HG03342 (cell line): ENCODE measurements around the gene ACSF2.
"Not testable (repeated sequence)": the region's sequence is repeated elsewhere in the genome, so short reads cannot be mapped to it uniquely, and the experiment has no call there.

Source experiments
- ATAC-seq: cut with Tn5 transposase; IDR thresholded peaks from one replicate; pipeline ENCODE4 v1.9.1; 2021; ENCODE audit warnings: mild to moderate bottlenecking, moderate library complexity; ENCODE audit not compliant: unreplicated experiment

The ACSF2 gene, protein sequence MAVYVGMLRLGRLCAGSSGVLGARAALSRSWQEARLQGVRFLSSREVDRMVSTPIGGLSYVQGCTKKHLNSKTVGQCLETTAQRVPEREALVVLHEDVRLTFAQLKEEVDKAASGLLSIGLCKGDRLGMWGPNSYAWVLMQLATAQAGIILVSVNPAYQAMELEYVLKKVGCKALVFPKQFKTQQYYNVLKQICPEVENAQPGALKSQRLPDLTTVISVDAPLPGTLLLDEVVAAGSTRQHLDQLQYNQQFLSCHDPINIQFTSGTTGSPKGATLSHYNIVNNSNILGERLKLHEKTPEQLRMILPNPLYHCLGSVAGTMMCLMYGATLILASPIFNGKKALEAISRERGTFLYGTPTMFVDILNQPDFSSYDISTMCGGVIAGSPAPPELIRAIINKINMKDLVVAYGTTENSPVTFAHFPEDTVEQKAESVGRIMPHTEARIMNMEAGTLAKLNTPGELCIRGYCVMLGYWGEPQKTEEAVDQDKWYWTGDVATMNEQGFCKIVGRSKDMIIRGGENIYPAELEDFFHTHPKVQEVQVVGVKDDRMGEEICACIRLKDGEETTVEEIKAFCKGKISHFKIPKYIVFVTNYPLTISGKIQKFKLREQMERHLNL

DNA sequence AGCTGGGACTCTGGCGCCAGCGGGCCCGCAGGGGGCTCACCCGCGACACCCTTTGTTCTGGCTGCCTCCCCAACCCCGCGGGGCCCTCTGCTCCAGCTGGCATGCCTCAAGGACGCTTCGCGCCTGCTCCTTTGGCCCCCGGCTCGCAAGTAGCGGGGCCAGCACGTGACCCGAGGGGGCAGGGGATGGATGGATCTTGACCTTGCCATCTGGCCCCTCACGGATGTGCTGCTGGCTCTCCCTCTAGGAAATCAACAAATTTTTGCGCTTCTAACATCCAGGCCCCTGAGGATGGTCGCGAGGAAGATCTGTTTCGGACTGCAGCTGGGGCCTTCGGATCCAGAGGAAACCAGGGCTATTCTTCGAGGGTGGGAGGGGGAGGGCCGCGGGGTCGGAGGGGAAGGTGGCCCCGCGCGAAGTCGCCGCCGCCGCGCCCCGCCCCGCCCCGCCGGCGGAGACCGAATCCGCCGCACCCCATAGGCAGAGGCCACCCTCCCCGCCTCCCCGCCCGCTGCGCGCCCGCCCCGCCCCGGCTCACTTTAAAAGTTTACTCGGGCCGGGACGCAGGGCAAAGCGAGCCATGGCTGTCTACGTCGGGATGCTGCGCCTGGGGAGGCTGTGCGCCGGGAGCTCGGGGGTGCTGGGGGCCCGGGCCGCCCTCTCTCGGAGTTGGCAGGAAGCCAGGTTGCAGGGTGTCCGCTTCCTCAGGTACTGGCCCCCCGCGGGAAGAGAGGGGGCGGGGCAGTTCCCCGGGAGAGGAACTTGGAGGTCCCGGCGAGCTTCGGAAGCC lies at the start of gene ACSF2:
TSS of gene ACSF2 (plus strand) at position 537 of the 790 bp plus-strand sequence. CDS start at position 581, 44 bp downstream.
- peak; percentile 54 for ATAC-seq

DNA sequence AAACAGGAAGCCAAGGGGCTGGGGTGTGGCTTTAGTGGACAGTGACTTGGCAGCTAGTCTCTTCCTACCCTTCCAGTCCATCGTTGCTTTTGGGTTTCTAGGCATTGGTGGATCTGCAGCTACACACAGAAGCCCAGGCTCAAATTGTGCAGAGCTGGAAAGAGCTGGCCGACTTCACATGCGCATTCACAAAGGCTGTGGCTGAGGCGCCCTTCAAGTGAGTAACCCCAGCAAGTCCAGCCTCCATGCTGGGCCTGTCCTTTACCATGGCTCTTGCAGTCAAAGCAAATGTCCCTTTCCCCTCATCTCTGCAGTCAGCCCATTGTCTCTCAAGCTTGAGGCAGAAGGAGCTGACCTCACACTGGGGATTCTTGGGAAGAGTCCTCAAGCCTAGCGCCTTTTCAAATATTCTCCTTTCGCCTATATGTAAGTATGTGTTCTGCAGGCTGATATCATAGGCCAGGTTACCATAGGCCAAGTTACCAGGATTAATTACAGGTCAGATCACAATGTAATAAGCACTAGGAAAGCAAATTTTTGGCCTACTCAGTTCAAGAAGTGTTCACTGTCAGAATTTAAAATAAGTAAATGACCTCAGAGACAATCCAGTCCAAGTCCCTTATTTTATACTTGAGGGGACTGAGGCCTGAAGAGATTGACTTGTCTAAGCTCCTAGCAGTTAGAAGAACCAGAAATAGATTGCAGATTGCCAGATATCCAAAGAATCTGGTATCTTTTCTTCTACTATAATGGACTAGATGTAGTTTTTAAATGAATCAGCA lies 46.5 kb upstream of the ACSF2 start:
- no peak for ATAC-seq

DNA sequence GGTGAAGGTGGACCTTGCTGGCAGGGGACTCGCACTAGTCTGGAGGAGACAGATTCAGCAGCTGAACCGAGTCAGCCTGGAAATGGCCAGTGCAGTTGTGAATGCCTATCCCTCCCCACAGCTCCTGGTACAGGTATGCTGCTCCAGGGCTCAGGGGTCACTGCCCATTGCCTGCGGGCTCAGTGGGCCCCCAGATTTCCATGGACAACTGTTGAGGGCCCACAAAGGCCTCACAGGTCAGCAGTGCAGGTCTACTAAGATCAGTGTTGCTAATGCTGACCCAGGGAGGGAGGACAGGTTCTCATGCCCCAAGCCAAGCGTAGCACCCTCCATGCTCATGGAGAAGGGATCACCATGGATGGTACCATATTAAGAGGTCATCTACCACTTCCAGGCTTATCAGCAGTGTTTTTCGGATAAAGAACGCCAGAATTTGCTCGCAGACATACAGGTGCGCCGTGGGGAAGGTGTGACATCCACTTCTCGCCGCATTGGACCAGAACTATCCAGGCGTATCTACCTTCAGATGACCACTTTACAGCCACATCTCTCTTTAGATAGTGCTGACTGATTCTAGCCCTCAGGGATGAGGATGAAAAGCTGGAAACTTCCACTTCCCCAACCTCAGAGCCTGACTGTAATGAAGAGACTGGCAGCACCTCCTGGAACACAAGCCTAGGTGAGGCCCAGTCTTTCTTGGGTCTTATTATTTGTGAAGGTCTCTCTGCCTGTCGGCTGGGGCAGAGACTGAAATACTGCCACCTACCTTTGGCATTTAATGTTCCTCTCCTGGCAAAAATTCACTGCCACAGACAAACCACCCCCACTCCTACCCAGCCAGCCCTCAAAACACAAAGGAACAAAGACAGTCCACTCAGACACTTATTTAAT lies 45.4 kb upstream of the ACSF2 start:
- ATAC-seq = no peak

DNA sequence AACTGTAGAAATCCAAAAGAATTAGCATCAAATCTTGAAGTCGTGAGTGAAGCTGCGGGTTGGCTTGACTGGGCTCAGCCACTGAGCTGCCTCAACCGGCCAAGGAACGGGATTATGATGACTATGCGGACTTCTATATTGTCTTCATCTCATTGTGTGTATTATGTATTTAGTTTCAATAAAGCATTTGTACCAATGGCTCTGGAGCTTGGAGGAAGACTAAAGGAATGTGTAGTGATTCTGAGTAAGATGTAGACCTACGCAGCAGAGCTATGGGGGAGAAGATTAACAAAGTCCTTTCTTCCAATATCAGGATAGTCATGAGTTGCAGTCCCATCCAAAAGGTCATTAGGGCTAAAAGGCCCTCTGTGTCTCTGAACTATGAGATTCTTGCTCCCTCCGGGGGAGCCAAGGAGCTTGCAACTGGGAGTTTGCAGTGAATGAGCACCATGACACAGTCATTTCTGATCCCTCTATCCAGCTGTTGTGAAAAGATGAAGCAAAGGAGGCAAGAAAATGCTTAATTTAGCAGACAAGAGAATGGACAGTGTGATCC lies 44.7 kb upstream of the ACSF2 start:
- ATAC-seq = no peak

DNA sequence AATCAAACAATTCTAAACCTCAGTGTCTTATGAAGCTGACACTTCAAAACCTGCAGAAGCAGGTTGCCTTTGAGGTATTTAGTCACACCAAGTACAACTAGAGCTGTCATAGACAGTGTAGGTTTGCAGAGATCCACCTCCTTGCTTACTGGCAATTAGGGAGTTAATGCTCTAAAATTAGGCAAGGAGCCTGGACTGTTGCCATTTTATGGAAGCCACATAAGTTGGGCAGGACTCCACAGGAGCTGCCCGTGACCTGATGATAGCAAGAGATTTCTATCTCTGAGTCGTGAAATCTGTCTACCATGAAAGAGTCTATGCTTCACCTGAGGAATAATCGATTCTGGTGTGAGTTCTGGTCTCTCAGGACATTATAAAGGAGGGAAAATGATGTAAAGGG lies 44.1 kb upstream of the ACSF2 start:
- ATAC-seq = no peak

DNA sequence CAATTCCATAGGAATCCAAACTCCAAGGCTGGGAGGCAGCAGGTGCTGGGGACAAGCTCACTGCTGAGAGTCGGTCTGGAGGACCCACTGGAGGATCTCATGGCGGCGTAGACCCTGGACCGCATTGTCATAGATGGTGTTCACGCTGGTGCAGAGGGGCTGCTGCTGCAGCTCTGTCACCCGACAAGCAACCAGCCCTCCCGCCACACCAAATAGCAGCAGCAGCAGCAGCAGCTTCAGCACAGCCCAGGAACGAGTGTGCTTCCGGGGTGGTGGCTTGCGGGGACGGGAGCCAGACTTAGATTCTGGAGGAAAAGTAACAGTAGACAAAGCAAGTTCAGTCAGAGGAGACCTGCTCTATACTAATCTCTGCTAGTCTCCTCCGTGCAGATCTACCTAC lies 43.1 kb upstream of the ACSF2 start:
- ATAC-seq = no peak

DNA sequence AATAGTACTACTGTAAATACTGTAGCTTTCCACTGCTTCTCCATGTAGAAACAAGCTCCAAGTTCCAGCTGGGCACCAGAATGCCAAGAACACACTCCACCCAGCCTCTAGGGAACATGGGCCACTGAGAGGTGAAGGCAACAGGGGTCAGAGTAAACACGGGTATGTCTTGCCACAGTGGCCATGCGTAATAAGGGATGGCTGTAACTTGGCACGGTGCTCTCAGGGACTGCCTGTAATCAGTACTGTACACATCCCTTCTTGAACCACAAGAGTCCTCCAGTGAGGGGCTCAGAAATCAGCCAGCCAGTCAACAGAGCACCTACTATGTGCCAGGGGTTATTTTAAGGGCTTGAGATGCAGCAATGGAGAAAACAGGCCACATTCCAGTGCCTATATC lies 39.5 kb upstream of the ACSF2 start:
- no peak for ATAC-seq

DNA sequence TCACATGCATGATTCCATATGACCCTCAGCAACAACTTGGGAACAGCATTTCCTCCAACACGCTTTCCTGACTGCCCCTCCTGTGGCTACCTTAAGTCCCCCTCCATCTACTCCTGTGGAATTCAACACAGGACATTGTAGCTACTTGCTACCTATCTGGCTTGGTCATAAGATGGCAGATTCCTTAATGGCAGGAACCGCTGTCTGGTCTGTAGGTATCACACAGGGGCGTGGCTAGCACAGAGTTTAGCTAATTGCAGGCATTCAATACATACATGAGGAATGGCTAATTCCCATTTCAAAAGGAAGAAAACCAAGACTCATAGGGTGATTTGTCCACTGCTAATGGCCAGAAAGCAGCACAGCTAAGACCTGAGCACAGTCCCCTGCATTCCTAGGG lies 37.3 kb upstream of the ACSF2 start:
- ATAC-seq = no peak

DNA sequence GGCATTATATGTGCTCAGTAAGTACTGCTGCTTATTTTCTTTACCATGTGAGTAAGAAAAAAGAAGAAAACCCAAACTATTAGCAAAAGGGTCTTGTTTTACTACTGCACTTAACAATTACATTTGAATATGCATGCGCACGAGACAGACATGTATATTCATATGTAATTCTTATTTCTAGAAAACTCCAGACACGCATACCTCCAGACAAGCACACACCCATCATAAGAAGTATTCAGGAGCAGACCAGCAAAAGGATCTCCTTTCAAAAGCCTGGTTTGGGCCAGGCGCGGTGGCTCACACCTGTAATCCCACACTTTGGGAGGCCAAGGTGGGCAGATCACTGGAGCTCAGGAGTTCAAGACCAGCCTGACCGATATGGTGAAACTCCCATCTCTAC lies 36.5 kb upstream of the ACSF2 start:
- ATAC-seq = no peak

DNA sequence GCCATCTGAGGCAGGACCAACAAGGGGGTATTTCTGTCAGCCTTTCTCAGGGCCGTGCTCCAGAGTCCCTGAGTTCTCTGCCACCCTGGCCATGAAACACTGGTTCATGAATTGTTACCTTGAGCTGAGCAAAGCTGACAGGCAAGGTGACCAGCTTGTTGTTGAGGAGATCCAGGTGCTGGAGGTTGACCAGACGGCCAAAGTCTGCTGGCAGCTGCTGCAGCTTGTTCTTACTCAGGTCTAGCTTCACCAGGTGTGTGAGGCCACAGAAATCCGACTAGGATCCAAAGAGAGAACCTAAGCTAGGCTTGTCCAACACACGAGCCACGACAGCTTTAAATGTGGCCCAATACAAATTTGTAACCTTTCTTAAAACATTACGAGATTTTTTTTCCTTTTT lies 33.4 kb upstream of the ACSF2 start:
- no peak for ATAC-seq

DNA sequence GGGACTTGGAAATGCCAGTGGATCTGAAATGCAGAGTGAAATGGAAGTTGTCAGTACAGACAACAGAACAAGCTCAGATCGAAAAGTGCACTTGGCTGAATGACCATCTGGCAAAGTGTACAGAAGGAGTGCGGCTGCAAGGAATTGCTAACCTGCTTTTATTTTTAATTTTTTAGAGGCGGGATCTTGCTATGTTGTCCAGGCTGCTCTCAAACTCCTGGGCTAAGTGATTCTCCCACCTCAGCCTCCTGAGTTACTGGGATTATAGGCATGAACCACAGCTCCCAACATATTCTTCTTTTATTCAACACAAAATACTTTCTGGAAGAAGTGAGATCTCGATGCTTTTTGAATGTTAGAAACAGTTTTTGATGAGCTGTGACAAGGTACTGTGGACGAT lies 32.3 kb upstream of the ACSF2 start:
- ATAC-seq = no peak

DNA sequence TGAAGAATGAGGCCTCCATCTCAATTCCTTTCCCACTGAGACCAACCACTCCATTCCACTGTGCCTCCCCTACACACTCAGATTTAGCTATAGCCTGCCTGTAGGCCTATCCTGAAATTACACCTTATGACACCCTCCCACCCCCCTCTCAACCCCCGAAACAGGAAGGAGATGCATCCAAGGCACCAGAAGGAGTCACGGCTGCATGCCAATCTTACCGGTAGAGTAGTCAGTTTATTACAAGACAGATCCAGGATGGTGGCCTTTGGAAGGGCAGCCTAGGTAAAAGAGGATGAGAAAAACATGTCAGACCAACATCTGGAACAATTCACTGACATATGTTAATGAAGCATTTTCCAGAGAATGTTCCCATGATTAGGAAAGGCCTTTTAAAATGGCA lies 31.3 kb upstream of the ACSF2 start:
- no peak for ATAC-seq

DNA sequence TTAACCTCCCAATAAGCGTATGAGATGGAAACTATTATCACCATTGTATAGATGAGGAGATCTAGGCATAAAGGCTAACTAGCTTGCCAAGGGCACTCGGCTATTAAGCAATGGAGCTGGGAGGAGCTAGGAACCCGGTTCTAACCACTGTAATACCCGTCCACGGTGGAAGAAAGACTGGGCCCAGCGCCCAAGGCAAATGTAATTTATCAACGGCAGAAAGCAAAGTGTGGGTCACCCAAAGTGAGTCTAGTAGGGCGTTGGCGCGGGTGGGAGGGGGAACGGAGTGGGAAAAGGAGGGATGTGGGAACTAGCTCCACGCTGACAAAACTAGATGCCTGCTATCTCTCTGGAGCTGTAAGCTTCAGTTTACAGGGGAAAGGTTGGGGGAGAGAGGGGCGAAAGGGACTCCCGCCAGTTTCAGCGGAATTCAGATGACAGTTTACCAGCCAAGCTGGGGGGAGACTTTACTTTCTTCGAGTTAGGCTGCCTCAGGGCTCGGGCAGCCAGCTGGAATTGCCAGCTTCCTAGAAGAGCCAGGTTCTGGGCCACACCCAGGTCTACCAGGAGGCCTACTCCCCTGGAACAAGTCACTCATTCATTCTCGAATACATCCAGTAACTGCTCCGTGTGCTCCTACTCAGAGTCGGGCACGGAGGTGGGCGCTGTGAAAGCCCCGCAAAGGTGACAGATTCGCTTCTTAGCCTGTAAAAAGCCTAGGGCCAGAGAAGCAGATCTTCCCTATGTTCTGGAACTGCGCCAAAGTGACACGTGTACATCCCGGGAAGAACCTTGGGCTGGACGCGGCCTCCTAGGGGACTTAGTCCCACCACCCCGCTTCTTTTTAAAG lies 29.5 kb upstream of the ACSF2 start:
- ATAC-seq = no peak

DNA sequence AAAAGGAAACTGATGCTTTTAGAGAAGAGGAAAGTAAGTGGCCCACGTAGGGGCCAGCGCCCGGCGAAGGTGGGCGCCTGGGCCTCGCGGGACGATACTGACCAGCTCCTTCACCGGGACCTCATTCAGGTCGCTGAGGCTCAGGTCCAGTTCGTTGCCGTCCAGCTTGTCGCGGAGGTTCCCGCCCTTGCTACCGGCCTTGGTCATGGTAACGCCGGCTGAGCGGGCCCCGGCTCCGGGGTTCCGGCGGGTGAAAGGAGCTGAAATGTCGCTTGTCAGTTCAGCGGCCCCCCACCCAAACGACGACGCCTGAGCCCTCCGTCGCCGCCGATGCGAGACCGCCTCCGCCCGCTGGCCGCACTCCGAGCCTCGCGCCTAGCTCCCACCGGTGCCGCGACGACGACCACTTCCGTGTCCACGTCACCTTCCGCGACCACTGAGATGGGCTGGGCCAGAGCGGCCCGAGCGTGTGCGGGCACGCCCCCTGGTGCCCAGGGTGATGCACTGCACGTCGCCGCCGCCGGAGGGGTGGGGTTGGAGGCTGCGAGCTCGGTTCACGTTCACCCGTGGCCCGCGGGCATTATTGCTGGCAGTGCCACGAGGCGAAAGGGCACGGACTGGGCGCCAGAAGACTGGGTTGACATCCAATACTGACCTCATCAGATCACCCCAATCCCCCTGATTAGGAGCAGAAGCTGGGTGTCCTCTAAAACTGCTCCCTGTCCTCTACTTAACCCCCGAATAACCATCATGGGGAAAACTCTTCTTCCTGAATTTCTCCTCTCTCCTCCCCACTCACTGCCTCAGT lies 28.7 kb upstream of the ACSF2 start, which contains the start of gene LRRC59:
TSS of gene LRRC59 (minus strand) at position 413 of the 808 bp plus-strand sequence. CDS start at position 207, 206 bp downstream.
- ATAC-seq = peak; percentile 94

DNA sequence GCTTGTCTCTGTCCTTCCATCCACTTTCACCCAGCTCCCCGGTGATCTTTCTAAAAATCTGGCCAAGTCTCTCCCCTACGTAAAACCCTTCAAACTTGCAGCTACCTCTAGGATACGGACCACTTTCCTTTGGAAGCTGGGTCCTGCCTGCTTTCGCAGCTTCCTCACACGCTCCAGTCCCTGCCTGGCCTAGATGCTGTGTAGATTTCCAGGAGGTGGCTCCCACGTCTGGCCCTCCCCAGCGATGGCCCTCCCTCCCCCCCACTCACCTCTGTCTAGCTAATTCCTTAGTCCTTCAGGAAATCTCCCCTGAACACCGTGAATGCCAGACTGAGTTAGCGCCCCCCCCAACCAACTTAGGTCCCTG lies 28.1 kb upstream of the ACSF2 start:
- no peak for ATAC-seq

DNA sequence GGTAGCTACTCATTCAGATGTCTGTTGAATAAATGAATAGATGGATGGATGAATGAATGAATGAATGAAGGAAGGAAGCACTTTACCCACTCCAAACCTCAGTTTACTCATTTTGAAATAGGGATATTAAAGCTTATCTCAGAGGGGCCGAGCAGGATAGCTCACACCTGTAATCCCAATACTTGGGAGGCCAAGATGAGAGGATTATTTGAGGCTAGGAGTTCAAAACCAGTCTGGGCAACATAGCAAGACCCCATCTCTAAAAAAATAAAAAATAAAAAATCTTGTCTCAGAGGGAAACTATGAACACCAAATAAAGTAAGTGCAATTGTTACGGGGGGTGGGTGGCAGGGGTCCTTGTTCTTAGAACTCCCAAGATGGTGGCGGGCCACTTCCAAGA lies 27.3 kb upstream of the ACSF2 start:
- ATAC-seq = not testable (repeated sequence)

DNA sequence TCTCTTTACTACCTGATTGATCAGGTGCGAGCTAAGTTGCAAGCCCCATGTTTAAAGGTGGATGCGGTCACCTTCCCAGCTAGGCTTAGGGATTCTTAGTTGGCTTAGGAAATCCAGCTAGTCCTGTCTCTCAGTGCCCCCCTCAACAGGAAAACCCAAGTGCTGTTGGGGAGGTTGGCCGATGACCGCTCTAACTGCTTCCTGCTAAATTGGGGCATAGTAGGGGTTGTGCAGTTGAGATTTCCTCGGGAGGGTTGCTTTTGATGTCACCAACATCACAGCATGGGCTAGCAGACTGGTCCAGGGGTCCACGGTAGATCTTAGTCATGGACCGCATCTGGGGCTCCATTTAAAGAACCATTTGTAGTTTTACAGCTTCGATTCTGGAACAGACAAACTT lies 26.4 kb upstream of the ACSF2 start:
- ATAC-seq = not testable (repeated sequence)

DNA sequence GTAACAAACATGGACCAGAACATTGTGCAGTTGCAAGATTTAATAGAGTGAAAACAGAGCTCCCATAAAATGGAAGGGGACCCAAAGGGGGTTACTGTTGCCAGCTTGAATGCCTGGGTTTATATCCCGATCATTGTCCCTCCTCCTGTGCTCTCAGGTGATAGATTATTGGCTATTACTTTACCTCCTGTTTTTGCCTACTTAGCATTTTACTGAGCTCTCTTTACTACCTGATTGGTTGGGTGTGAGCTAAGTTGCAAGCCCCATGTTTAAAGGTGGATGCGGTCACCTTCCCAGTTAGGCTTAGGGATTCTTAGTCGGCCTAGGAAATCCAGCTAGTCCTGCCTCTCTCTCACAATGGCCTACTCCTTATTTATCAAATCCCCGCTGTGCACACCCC lies 20.7 kb upstream of the ACSF2 start:
- not testable (repeated sequence) for ATAC-seq
